ENCODE data around the gene RPTOR.

DNA sequence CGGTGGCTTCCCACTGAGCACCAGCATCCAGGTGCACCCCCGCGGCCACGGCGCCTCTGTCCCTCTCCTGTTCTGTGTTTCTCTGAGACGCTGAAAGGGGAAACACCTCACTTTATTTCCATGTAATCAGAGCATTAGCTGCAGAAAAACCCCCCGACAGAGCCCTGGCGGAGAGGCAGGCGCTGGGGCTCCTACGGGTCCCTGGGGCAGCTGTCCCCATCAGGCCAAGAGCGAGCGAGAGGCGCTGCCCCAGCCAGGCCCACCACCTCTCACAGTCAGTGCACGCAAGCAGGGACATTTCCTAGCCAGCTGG, 419.9 kb downstream of the RPTOR start:
- TF ChIP-seq, protein P1, sequence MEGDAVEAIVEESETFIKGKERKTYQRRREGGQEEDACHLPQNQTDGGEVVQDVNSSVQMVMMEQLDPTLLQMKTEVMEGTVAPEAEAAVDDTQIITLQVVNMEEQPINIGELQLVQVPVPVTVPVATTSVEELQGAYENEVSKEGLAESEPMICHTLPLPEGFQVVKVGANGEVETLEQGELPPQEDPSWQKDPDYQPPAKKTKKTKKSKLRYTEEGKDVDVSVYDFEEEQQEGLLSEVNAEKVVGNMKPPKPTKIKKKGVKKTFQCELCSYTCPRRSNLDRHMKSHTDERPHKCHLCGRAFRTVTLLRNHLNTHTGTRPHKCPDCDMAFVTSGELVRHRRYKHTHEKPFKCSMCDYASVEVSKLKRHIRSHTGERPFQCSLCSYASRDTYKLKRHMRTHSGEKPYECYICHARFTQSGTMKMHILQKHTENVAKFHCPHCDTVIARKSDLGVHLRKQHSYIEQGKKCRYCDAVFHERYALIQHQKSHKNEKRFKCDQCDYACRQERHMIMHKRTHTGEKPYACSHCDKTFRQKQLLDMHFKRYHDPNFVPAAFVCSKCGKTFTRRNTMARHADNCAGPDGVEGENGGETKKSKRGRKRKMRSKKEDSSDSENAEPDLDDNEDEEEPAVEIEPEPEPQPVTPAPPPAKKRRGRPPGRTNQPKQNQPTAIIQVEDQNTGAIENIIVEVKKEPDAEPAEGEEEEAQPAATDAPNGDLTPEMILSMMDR (conservative IDR thresholded peaks at IDR 0.05 in 1 of 2, IDR thresholded peaks at IDR 0.05 in 1 of 2; ENCODE audit: low read depth in 1 of 2, low read length in 2 of 2) = no peak
- TF ChIP-seq EZH2 (IDR thresholded peaks at IDR 0.05; ENCODE audit: low read length, missing control alignments) = no peak
